CD4-positive, CD25-positive, alpha-beta regulatory T cell (primary cell): ENCODE results near the gene UPF3B. TPM values are rescaled to one million over a fixed set of nuclear protein-coding genes. Genes with fewer than 3 reads are reported as not detected.
"Not testable (repeated sequence)": the region's sequence is repeated elsewhere in the genome, so short reads cannot be mapped to it uniquely, and the experiment has no call there.

Experiments
- ATAC-seq, 2 donors: fragments of 150-1000 bp; cut with Tn5 transposase; one replicate each; pipeline ENCODE4 v1.10.0; 2021; ENCODE audit warnings: low read depth in 2 of 2, moderate number of reproducible peaks in 2 of 2, moderate library complexity in 1 of 2
- DNase-seq, 3 donors: peaks; one replicate each; pipeline versions ENCODE4 v3.0.0 to v3.0.0-alpha.2; 2012 to 2022; ENCODE audit warnings: mixed read lengths in 1 of 3
- H3K27ac ChIP-seq: one replicate; pipeline ENCODE4 v1.7.0; 2013; ENCODE audit warnings: mild to moderate bottlenecking, low read length; ENCODE audit not compliant: insufficient read depth, poor library complexity, severe bottlenecking
- H3K27me3 ChIP-seq: one replicate; pipeline ENCODE4 v1.7.0; 2013; ENCODE audit warnings: low read length; ENCODE audit not compliant: control insufficient read depth, insufficient read depth
- H3K36me3 ChIP-seq: one replicate; pipeline ENCODE4 v1.7.0; 2013; ENCODE audit warnings: mild to moderate bottlenecking, low read length, moderate library complexity; ENCODE audit not compliant: control insufficient read depth, insufficient read depth
- H3K4me1 ChIP-seq: 2 replicates; pipeline ENCODE4 v1.7.0; 2013; ENCODE audit warnings: mild to moderate bottlenecking, low read length; ENCODE audit not compliant: insufficient read depth, control insufficient read depth, poor library complexity, severe bottlenecking
- H3K4me3 ChIP-seq: one replicate; pipeline ENCODE4 v1.7.0; 2013; ENCODE audit warnings: low read depth, mild to moderate bottlenecking, low read length, moderate library complexity
- H3K9me3 ChIP-seq, 2 experiments: 1 replicate in 1 of 2; 2 replicates in 1 of 2; pipeline ENCODE4 v1.7.0; 2013; ENCODE audit warnings: low read length in 2 of 2, mild to moderate bottlenecking in 1 of 2, moderate library complexity in 1 of 2; ENCODE audit not compliant: control insufficient read depth in 2 of 2
- H3K27ac Mint-ChIP-seq, 3 donors: one replicate each; pipeline ENCODE4 v1.8.0; 2020 to 2022; ENCODE audit warnings: mild to moderate bottlenecking in 3 of 3, mixed read lengths in 3 of 3, moderate library complexity in 2 of 3
- H3K27me3 Mint-ChIP-seq: one replicate; pipeline ENCODE4 v1.8.0; 2022; ENCODE audit warnings: mild to moderate bottlenecking, mixed read lengths
- H3K36me3 Mint-ChIP-seq: one replicate; pipeline ENCODE4 v1.8.0; 2020; ENCODE audit warnings: mixed read lengths
- H3K4me1 Mint-ChIP-seq, 4 donors: one replicate each; pipeline ENCODE4 v1.8.0; 2020 to 2022; ENCODE audit warnings: mixed read lengths in 4 of 4, mild to moderate bottlenecking in 1 of 4
- H3K4me3 Mint-ChIP-seq, 4 donors: one replicate each; pipeline ENCODE4 v1.8.0; 2020 to 2022; ENCODE audit warnings: mild to moderate bottlenecking in 4 of 4, mixed read lengths in 4 of 4, moderate library complexity in 3 of 4
- H3K9me3 Mint-ChIP-seq, 7 donors: one replicate each; pipeline ENCODE4 v1.8.0; 2020 to 2022; ENCODE audit warnings: mixed read lengths in 7 of 7, mild to moderate bottlenecking in 3 of 7, moderate library complexity in 2 of 7
- polyA plus RNA-seq, 4 donors: library from polyadenylated mRNA; unstranded; fragments of 300-500 nt; fragmentation: Illumina TruSeq; gene quantifications; one replicate each; pipeline ENCODE4 v1.2.3, GENCODE V29; 2021
- total RNA-seq: library from RNA; stranded (reverse); gene quantifications from one replicate; pipeline ENCODE4 v1.2.3, GENCODE V29; 2022

The UPF3B gene
- total and polyA plus RNA-seq, 5 donors from 2014 or later: 2.9 to 10.5 (median 4.0) TPM

GRCh38 chrX:119871245-119871598, 18.5 kb upstream of the UPF3B start:
- Mint-ChIP-seq H3K36me3 (no peaks in the 10 kb centered on the region), H3K4me1 (peaks cover 0 to 27% (median 9%) of the 10 kb centered on the region in 4 donors), H3K27me3 (peaks cover 9% of the 10 kb centered on the region), H3K4me3 (peak overlapping the region; percentile 95 to 100 (median 97)), H3K9me3 (no peaks in the 10 kb centered on the region), H3K27ac (peak overlapping the region; percentile 97 to 99 (median 99))
- DNase-seq (no peak), ATAC-seq (peak; percentile 33 to 41)
- H3K4me3 ChIP-seq: peak overlapping the region; percentile 75
- no peaks in the 10 kb centered on the region for H3K9me3 ChIP-seq
- peaks cover 6% of the 10 kb centered on the region for H3K4me1 ChIP-seq
- H3K36me3 ChIP-seq: peaks cover under 1% of the 10 kb centered on the region
- H3K27ac ChIP-seq: peak overlapping the region; percentile 96
- H3K27me3 ChIP-seq: no peaks in the 10 kb centered on the region

GRCh38 chrX:119870626-119871131, 17.9 kb upstream of the UPF3B start:
- DNase-seq: peak; percentile 12 to 56 (median 32)
- peak in 1 of 2 donors; percentile 3 for ATAC-seq
- Mint-ChIP-seq H3K36me3 (no peaks in the 10 kb centered on the region), H3K27me3 (peaks cover 9% of the 10 kb centered on the region), H3K4me1 (peaks cover 0 to 27% (median 9%) of the 10 kb centered on the region in 4 donors), H3K4me3 (peak overlapping the region; percentile 95 to 100 (median 97)), H3K9me3 (no peaks in the 10 kb centered on the region), H3K27ac (peak overlapping the region; percentile 97 to 99 (median 99))
- peaks cover 6% of the 10 kb centered on the region for H3K4me1 ChIP-seq
- peak overlapping the region; percentile 96 for H3K27ac ChIP-seq
- no peaks in the 10 kb centered on the region for H3K36me3 ChIP-seq
- H3K9me3 ChIP-seq: no peaks in the 10 kb centered on the region
- peak overlapping the region; percentile 75 for H3K4me3 ChIP-seq
- no peaks in the 10 kb centered on the region for H3K27me3 ChIP-seq

- H3K27me3 Mint-ChIP-seq: no peaks in the 10 kb centered on the region
- ATAC-seq (no peak), DNase-seq (no peak)
- Histone ChIP-seq H3K4me1 (peaks cover 4% of the 10 kb centered on the region), H3K27ac (peak overlapping the region; percentile 94), H3K27me3 (no peaks in the 10 kb centered on the region), H3K9me3 (no peaks in the 10 kb centered on the region), H3K4me3 (peak overlapping the region; percentile 70), H3K36me3 (peaks cover under 1% of the 10 kb centered on the region)
- no peaks in the 10 kb centered on the region for H3K9me3 Mint-ChIP-seq
- H3K36me3 Mint-ChIP-seq: peaks cover 3% of the 10 kb centered on the region
- H3K4me3 Mint-ChIP-seq: peak overlapping the region in 3 of 4 donors; percentile 92 to 99 (median 99)
- H3K27ac Mint-ChIP-seq: peak overlapping the region; percentile 97 to 100 (median 99)
- H3K4me1 Mint-ChIP-seq: peaks cover 3 to 26% (median 11%) of the 10 kb centered on the region in 4 donors
Measured at GRCh38 chrX:119853444-119853843, 681 bp upstream of the UPF3B start.

- Histone ChIP-seq H3K4me3 (no peak overlapping the region), H3K36me3 (peaks cover 43% of the 10 kb centered on the region), H3K4me1 (no peaks in the 10 kb centered on the region), H3K27ac (no peak overlapping the region), H3K27me3 (no peaks in the 10 kb centered on the region), H3K9me3 (no peaks in the 10 kb centered on the region)
- Mint-ChIP-seq H3K9me3 (no peaks in the 10 kb centered on the region), H3K27me3 (no peaks in the 10 kb centered on the region), H3K4me3 (no peak overlapping the region), H3K4me1 (peaks cover 0 to 4% (median 2%) of the 10 kb centered on the region in 4 donors), H3K27ac (no peak overlapping the region), H3K36me3 (peaks cover 19% of the 10 kb centered on the region)
- DNase-seq (no peak), ATAC-seq (no peak)
Measured at GRCh38 chrX:119833905-119834304, 18.9 kb downstream of the UPF3B start.

GRCh38 chrX:119828446-119828845, 24.3 kb downstream of the UPF3B start:
- ATAC-seq (no peak), DNase-seq (no peak)
- H3K9me3 ChIP-seq: no peaks in the 10 kb centered on the region
- Mint-ChIP-seq H3K4me3 (no peak overlapping the region), H3K9me3 (no peaks in the 10 kb centered on the region), H3K4me1 (peaks cover 0 to 7% (median 0%) of the 10 kb centered on the region in 4 donors), H3K36me3 (peaks cover 5% of the 10 kb centered on the region), H3K27ac (no peak overlapping the region), H3K27me3 (peaks cover 4% of the 10 kb centered on the region)
- peaks cover 18% of the 10 kb centered on the region for H3K36me3 ChIP-seq
- H3K27me3 ChIP-seq: no peaks in the 10 kb centered on the region
- H3K27ac ChIP-seq: no peak overlapping the region
- H3K4me3 ChIP-seq: no peak overlapping the region
- peaks cover 4% of the 10 kb centered on the region for H3K4me1 ChIP-seq

- Histone ChIP-seq H3K9me3 (no peaks in the 10 kb centered on the region), H3K4me3 (no peak overlapping the region), H3K27me3 (no peaks in the 10 kb centered on the region), H3K36me3 (peaks cover 8% of the 10 kb centered on the region), H3K27ac (no peak overlapping the region), H3K4me1 (peaks cover 4% of the 10 kb centered on the region)
- ATAC-seq (no peak), DNase-seq (peak in 1 of 3 donors; percentile 32)
- H3K4me3 Mint-ChIP-seq: no peak overlapping the region
- H3K27me3 Mint-ChIP-seq: peaks cover 4% of the 10 kb centered on the region
- H3K9me3 Mint-ChIP-seq: no peaks in the 10 kb centered on the region
- peaks cover 2 to 19% (median 6%) of the 10 kb centered on the region in 4 donors for H3K4me1 Mint-ChIP-seq
- peak overlapping the region in 2 of 3 donors; percentile 23 to 42 for H3K27ac Mint-ChIP-seq
- H3K36me3 Mint-ChIP-seq: no peaks in the 10 kb centered on the region
Measured at GRCh38 chrX:119826399-119826959, 26.3 kb downstream of the UPF3B start.

- ATAC-seq, H3K9me3 Mint-ChIP-seq, DNase-seq, H3K4me3 Mint-ChIP-seq, H3K27me3 Mint-ChIP-seq, H3K4me3 ChIP-seq, H3K9me3 ChIP-seq, H3K27ac ChIP-seq, H3K27me3 ChIP-seq, H3K36me3 Mint-ChIP-seq, H3K36me3 ChIP-seq, H3K4me1 ChIP-seq, H3K27ac Mint-ChIP-seq: not testable (repeated sequence)
- peaks cover 2 to 28% (median 7%) of the 10 kb centered on the region in 4 donors for H3K4me1 Mint-ChIP-seq
Measured at GRCh38 chrX:119824221-119824620, 28.5 kb downstream of the UPF3B start.

GRCh38 chrX:119821703-119822102, 31.1 kb downstream of the UPF3B start:
- ATAC-seq: peak; percentile 99
- H3K27me3 Mint-ChIP-seq, H3K36me3 ChIP-seq, H3K9me3 ChIP-seq, H3K4me1 ChIP-seq, H3K36me3 Mint-ChIP-seq, H3K27me3 ChIP-seq, H3K9me3 Mint-ChIP-seq: not testable (repeated sequence)
- DNase-seq: peak; percentile 2 to 80 (median 76)
- Mint-ChIP-seq H3K4me3 (peak overlapping the region; percentile 1 to 86 (median 32)), H3K27ac (peak overlapping the region; percentile 84 to 96 (median 88)), H3K4me1 (peaks cover 2 to 24% (median 7%) of the 10 kb centered on the region in 4 donors)
- peak overlapping the region; percentile 51 for H3K4me3 ChIP-seq
- peak overlapping the region; percentile 69 for H3K27ac ChIP-seq
